ENCODE results near the gene ADRM1. TPM values are rescaled to one million over a fixed set of nuclear protein-coding genes. Genes with fewer than 3 reads are reported as not detected.

ADRM1 gene
- total RNA-seq, 1 donor from 2014 or later: 70.5 TPM

DNA sequence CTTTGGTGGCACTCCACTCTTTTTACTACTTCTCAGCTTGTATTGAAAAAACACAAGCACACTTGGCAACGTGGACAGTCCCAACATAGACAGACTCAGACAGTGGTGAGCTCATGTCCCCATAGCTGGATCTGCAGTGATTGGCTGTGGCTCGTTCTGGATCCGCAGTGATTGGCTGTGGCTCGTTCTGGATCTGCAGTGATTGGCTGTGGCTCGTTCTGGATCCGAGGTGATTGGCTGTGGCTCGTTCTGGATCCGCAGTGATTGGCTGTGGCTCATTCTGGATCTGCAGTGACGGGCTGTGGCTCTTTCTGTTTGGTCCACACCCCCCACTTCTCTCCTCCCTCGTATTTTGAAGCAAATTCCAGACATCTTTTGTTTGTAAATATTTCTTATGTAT lies 36.5 kb upstream of the ADRM1 start:
- H3K27me3 ChIP-seq (ENCODE audit: low read depth): no peaks in the 10 kb centered on the region
- intact Hi-C loops (cut with micrococcal nuclease): no loop called here
- peaks cover 71% of the 10 kb centered on the region for H3K36me3 ChIP-seq
- DNase-seq: no peak
- no peak overlapping the region for H3K27ac ChIP-seq (replicated peaks)
- H3K9me3 ChIP-seq (replicated peaks): peaks cover 7% of the 10 kb centered on the region
- H3K4me3 ChIP-seq: no peak overlapping the region
- no peak for TF ChIP-seq CTCF (IDR thresholded peaks at IDR 0.05; ENCODE audit: borderline replicate concordance)
- H3K4me1 ChIP-seq: peaks cover 32% of the 10 kb centered on the region

- peaks cover 7% of the 10 kb centered on the region for H3K9me3 ChIP-seq (replicated peaks)
- peaks cover 32% of the 10 kb centered on the region for H3K4me1 ChIP-seq
- no peaks in the 10 kb centered on the region for H3K27me3 ChIP-seq (ENCODE audit: low read depth)
- intact Hi-C loops (cut with micrococcal nuclease): no loop called here
- peaks cover 68% of the 10 kb centered on the region for H3K36me3 ChIP-seq
- H3K27ac ChIP-seq (replicated peaks): peak overlapping the region; percentile 74
- no peak for DNase-seq
- H3K4me3 ChIP-seq: no peak overlapping the region
- no peak for TF ChIP-seq CTCF (IDR thresholded peaks at IDR 0.05; ENCODE audit: borderline replicate concordance)
Observed at GRCh38 chr20:62266851-62267250, 35.9 kb upstream of the ADRM1 start.

DNA sequence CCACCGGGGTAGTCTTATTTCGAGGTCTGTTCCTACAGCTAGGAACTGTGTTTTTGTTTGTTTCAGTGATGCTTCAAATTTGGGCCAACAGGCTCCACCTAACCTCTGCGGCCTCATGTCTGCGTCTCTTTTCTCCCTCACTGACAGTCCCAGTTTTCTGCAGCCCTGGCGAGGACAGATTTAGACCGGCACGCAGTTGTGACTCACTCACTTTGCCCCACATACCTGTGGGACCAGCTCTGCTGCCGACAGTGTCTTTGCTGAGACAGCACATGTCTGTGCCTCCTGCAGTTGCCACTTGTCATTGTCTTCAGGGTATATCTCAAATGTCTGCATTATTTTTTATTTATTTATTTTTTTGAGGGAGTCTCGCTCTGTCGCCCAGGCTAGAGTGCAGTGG lies 35.3 kb upstream of the ADRM1 start:
- H3K4me1 ChIP-seq: peaks cover 32% of the 10 kb centered on the region
- peaks cover 7% of the 10 kb centered on the region for H3K9me3 ChIP-seq (replicated peaks)
- peak overlapping the region; percentile 74 for H3K27ac ChIP-seq (replicated peaks)
- H3K36me3 ChIP-seq: peaks cover 68% of the 10 kb centered on the region
- peak; percentile 51 for DNase-seq
- H3K27me3 ChIP-seq (ENCODE audit: low read depth): no peaks in the 10 kb centered on the region
- intact Hi-C loops (cut with micrococcal nuclease): no loop called here
- no peak for TF ChIP-seq CTCF (IDR thresholded peaks at IDR 0.05; ENCODE audit: borderline replicate concordance)
- no peak overlapping the region for H3K4me3 ChIP-seq

GRCh38 chr20:62268228-62268900 lies 34.4 kb upstream of the ADRM1 start:
- no peak for TF ChIP-seq CTCF (IDR thresholded peaks at IDR 0.05; ENCODE audit: borderline replicate concordance)
- peaks cover 7% of the 10 kb centered on the region for H3K9me3 ChIP-seq (replicated peaks)
- no peak overlapping the region for H3K4me3 ChIP-seq
- peaks cover 68% of the 10 kb centered on the region for H3K36me3 ChIP-seq
- H3K4me1 ChIP-seq: peaks cover 32% of the 10 kb centered on the region
- intact Hi-C loops (cut with micrococcal nuclease): no loop called here
- H3K27ac ChIP-seq (replicated peaks): peak overlapping the region; percentile 74
- DNase-seq: no peak
- H3K27me3 ChIP-seq (ENCODE audit: low read depth): no peaks in the 10 kb centered on the region

- intact Hi-C loops (cut with micrococcal nuclease): no loop called here
- H3K4me1 ChIP-seq: peaks cover 32% of the 10 kb centered on the region
- H3K4me3 ChIP-seq: no peak overlapping the region
- H3K9me3 ChIP-seq (replicated peaks): peaks cover 7% of the 10 kb centered on the region
- H3K27me3 ChIP-seq (ENCODE audit: low read depth): no peaks in the 10 kb centered on the region
- H3K36me3 ChIP-seq: peaks cover 68% of the 10 kb centered on the region
- no peak overlapping the region for H3K27ac ChIP-seq (replicated peaks)
- no peak for DNase-seq
- TF ChIP-seq CTCF (IDR thresholded peaks at IDR 0.05; ENCODE audit: borderline replicate concordance): no peak
Observed at GRCh38 chr20:62269378-62269777, 33.4 kb upstream of the ADRM1 start.
